ENCODE data around the gene XIRP2. TPM values are rescaled to one million over a fixed set of nuclear protein-coding genes. Genes with fewer than 3 reads are reported as not detected.
"Not testable (repeated sequence)": the region's sequence is repeated elsewhere in the genome, so short reads cannot be mapped to it uniquely, and the experiment has no call there.

Gene XIRP2
- total RNA-seq, 1 donor from 2014 or later = not detected

- Histone ChIP-seq H3K79me2 (ENCODE audit: low read depth) (no peaks in the 10 kb centered on the region), H3K4me3 (no peak overlapping the region), H2AFZ (replicated peaks) (peak overlapping the region; percentile 45), H3K9me3 (ENCODE audit: low read depth) (peaks cover 10% of the 10 kb centered on the region), H3K27me3 (no peaks in the 10 kb centered on the region), H3F3A (ENCODE audit: low read depth) (no peaks in the 10 kb centered on the region), H3K36me3 (no peaks in the 10 kb centered on the region), H3K4me2 (no peak overlapping the region), H3K27ac (no peak overlapping the region), H4K20me1 (ENCODE audit: low read depth) (no peaks in the 10 kb centered on the region), H3K9ac (no peak overlapping the region), H3K4me1 (no peaks in the 10 kb centered on the region)
- Mint-ChIP-seq H3K9me3 (peaks cover 18% of the 10 kb centered on the region), H3K4me1 (no peaks in the 10 kb centered on the region), H3K27me3 (ENCODE audit: insufficient read depth, low read depth) (no peaks in the 10 kb centered on the region), H3K4me3 (no peak overlapping the region), H3K36me3 (no peaks in the 10 kb centered on the region), H3K27ac (no peak overlapping the region)
- peak; percentile 35 for DNase-seq (ENCODE audit: low spot score)
- TF ChIP-seq EZH2phosphoT487 (IDR thresholded peaks at IDR 0.05) (no peak), EZH2 (IDR thresholded peaks at IDR 0.05) (no peak), CTCF (IDR thresholded peaks at IDR 0.05) (peak; percentile 64)
Observed at GRCh38 chr2:167264380-167264779, 376.1 kb downstream of the XIRP2 start.

DNA sequence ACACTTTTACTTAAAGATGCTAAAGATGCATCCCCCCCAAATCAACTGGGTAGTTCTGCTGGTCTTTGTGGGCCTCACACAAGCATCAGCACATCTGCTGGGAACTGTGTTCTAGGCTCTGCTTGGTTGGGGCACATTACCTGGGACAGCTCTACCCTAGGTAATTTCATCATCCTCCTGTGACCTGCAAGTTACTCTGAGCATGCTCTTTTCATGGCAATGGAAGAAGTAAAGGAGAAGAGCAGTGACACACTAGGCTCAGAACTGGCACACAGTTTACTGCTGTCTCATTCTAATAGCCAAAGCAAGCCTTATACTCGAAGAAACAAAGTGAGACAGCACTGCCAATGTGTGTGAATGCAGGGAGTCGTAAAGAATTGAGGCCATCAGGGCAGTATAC is 376.7 kb downstream of the XIRP2 start:
- no peaks in the 10 kb centered on the region for H3K27me3 ChIP-seq
- Mint-ChIP-seq H3K4me1 (no peaks in the 10 kb centered on the region), H3K27ac (no peak overlapping the region), H3K27me3 (ENCODE audit: insufficient read depth, low read depth) (no peaks in the 10 kb centered on the region), H3K4me3 (no peak overlapping the region), H3K36me3 (no peaks in the 10 kb centered on the region), H3K9me3 (peaks cover 22% of the 10 kb centered on the region)
- H2AFZ ChIP-seq (replicated peaks) = no peak overlapping the region
- peaks cover 15% of the 10 kb centered on the region for H3K9me3 ChIP-seq (ENCODE audit: low read depth)
- H3K79me2 ChIP-seq (ENCODE audit: low read depth) = no peaks in the 10 kb centered on the region
- TF ChIP-seq CTCF (IDR thresholded peaks at IDR 0.05) = no peak
- TF ChIP-seq EZH2 (IDR thresholded peaks at IDR 0.05) = no peak
- no peak for TF ChIP-seq EZH2phosphoT487 (IDR thresholded peaks at IDR 0.05)
- no peaks in the 10 kb centered on the region for H3K36me3 ChIP-seq
- H3K9ac ChIP-seq = no peak overlapping the region
- no peak for DNase-seq (ENCODE audit: low spot score)
- no peaks in the 10 kb centered on the region for H3F3A ChIP-seq (ENCODE audit: low read depth)
- H3K27ac ChIP-seq = no peak overlapping the region
- no peak overlapping the region for H3K4me2 ChIP-seq
- H3K4me3 ChIP-seq = no peak overlapping the region
- no peaks in the 10 kb centered on the region for H3K4me1 ChIP-seq
- no peaks in the 10 kb centered on the region for H4K20me1 ChIP-seq (ENCODE audit: low read depth)

- Mint-ChIP-seq H3K36me3 (no peaks in the 10 kb centered on the region), H3K4me3 (no peak overlapping the region), H3K27me3 (ENCODE audit: insufficient read depth, low read depth) (no peaks in the 10 kb centered on the region), H3K4me1 (no peaks in the 10 kb centered on the region), H3K27ac (no peak overlapping the region), H3K9me3 (peaks cover 22% of the 10 kb centered on the region)
- TF ChIP-seq EZH2 (IDR thresholded peaks at IDR 0.05) (no peak), EZH2phosphoT487 (IDR thresholded peaks at IDR 0.05) (no peak), CTCF (IDR thresholded peaks at IDR 0.05) (no peak)
- Histone ChIP-seq H3K79me2 (ENCODE audit: low read depth) (no peaks in the 10 kb centered on the region), H3K9ac (no peak overlapping the region), H3K27ac (no peak overlapping the region), H3K9me3 (ENCODE audit: low read depth) (peaks cover 15% of the 10 kb centered on the region), H3K4me1 (no peaks in the 10 kb centered on the region), H2AFZ (replicated peaks) (no peak overlapping the region), H4K20me1 (ENCODE audit: low read depth) (no peaks in the 10 kb centered on the region), H3K4me2 (no peak overlapping the region), H3K27me3 (no peaks in the 10 kb centered on the region), H3K4me3 (no peak overlapping the region), H3F3A (ENCODE audit: low read depth) (no peaks in the 10 kb centered on the region), H3K36me3 (no peaks in the 10 kb centered on the region)
- DNase-seq (ENCODE audit: low spot score) = no peak
Observed at GRCh38 chr2:167265722-167266121, 377.4 kb downstream of the XIRP2 start.

- not testable (repeated sequence) for H3K4me1 ChIP-seq; H3K4me1 Mint-ChIP-seq; H3K36me3 ChIP-seq; DNase-seq (ENCODE audit: low spot score); H3K9ac ChIP-seq; H2AFZ ChIP-seq (replicated peaks); H3K79me2 ChIP-seq (ENCODE audit: low read depth); H4K20me1 ChIP-seq (ENCODE audit: low read depth); H3K27ac Mint-ChIP-seq; H3K4me2 ChIP-seq; H3K36me3 Mint-ChIP-seq; H3K27ac ChIP-seq; H3F3A ChIP-seq (ENCODE audit: low read depth); H3K4me3 ChIP-seq; H3K27me3 ChIP-seq; H3K4me3 Mint-ChIP-seq; H3K27me3 Mint-ChIP-seq (ENCODE audit: insufficient read depth, low read depth)
- peaks cover 15% of the 10 kb centered on the region for H3K9me3 ChIP-seq (ENCODE audit: low read depth)
- H3K9me3 Mint-ChIP-seq = peaks cover 22% of the 10 kb centered on the region
Observed at GRCh38 chr2:167268245-167268644, 380.0 kb downstream of the XIRP2 start.

Measured in neural progenitor cell (in vitro differentiated cells).